Panc1 (cell line): Measurements from ENCODE around the gene KIF26B.

Experiments
- POLR2AphosphoS5 ChIP-seq: IDR thresholded peaks from 2 replicates; pipeline ENCODE4 v1.6.1; 2012; ENCODE audit warnings: mild to moderate bottlenecking, low read depth, low read length, moderate library complexity
- TCF7L2 ChIP-seq: IDR thresholded peaks from 2 replicates; pipeline ENCODE4 v1.6.1; 2011; ENCODE audit warnings: mild to moderate bottlenecking, low read depth, low read length, inconsistent platforms
- TF ChIP-seq, protein P1 (sequence below): fragments of 450-650 bp; IDR thresholded peaks from 2 replicates; pipeline ENCODE4 v1.5.1; 2017; ENCODE audit warnings: mild to moderate bottlenecking
- TF ChIP-seq, protein P2 (sequence below), 2 experiments: IDR thresholded peaks; 2 replicates each; pipeline ENCODE4 v1.6.1; 2011 to 2012; ENCODE audit warnings: low read depth in 2 of 2, control low read depth in 1 of 2, low read length in 1 of 2, mild to moderate bottlenecking in 1 of 2, moderate library complexity in 1 of 2; ENCODE audit not compliant: insufficient read depth in 1 of 2

DNA sequence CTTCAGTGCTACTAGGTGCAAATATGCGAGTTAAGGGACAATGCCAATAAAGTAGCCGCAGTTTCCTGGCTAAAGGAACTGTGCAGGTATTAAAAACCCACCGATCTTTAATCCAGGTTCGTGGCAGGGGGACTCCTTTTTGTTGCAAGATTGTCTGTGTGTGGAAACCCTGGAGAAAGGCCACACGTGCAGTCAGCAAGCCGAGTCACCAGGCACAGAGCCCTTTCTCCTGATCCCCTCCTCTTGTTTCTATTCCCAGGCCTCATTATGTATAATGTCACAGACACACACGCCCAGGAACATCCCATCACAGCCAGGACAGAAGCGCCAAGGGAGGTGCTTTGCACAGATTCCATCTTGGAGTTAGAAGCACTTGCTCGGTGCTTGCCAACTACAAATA, 528.9 kb downstream of the KIF26B start:
- TF ChIP-seq, protein P1, sequence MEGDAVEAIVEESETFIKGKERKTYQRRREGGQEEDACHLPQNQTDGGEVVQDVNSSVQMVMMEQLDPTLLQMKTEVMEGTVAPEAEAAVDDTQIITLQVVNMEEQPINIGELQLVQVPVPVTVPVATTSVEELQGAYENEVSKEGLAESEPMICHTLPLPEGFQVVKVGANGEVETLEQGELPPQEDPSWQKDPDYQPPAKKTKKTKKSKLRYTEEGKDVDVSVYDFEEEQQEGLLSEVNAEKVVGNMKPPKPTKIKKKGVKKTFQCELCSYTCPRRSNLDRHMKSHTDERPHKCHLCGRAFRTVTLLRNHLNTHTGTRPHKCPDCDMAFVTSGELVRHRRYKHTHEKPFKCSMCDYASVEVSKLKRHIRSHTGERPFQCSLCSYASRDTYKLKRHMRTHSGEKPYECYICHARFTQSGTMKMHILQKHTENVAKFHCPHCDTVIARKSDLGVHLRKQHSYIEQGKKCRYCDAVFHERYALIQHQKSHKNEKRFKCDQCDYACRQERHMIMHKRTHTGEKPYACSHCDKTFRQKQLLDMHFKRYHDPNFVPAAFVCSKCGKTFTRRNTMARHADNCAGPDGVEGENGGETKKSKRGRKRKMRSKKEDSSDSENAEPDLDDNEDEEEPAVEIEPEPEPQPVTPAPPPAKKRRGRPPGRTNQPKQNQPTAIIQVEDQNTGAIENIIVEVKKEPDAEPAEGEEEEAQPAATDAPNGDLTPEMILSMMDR = no peak
- TF ChIP-seq POLR2AphosphoS5 (no peak), TCF7L2 (no peak)
- TF ChIP-seq, protein P2, sequence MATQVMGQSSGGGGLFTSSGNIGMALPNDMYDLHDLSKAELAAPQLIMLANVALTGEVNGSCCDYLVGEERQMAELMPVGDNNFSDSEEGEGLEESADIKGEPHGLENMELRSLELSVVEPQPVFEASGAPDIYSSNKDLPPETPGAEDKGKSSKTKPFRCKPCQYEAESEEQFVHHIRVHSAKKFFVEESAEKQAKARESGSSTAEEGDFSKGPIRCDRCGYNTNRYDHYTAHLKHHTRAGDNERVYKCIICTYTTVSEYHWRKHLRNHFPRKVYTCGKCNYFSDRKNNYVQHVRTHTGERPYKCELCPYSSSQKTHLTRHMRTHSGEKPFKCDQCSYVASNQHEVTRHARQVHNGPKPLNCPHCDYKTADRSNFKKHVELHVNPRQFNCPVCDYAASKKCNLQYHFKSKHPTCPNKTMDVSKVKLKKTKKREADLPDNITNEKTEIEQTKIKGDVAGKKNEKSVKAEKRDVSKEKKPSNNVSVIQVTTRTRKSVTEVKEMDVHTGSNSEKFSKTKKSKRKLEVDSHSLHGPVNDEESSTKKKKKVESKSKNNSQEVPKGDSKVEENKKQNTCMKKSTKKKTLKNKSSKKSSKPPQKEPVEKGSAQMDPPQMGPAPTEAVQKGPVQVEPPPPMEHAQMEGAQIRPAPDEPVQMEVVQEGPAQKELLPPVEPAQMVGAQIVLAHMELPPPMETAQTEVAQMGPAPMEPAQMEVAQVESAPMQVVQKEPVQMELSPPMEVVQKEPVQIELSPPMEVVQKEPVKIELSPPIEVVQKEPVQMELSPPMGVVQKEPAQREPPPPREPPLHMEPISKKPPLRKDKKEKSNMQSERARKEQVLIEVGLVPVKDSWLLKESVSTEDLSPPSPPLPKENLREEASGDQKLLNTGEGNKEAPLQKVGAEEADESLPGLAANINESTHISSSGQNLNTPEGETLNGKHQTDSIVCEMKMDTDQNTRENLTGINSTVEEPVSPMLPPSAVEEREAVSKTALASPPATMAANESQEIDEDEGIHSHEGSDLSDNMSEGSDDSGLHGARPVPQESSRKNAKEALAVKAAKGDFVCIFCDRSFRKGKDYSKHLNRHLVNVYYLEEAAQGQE (IDR thresholded peaks at IDR 0.05; ENCODE audit: insufficient read depth in 1 of 2, low read depth in 2 of 2, low read length in 1 of 2) = no peak
